Neural crest cell (in vitro differentiated cells): ENCODE data around the gene GSTM2. TPM values are rescaled to one million over a fixed set of nuclear protein-coding genes. Genes with fewer than 3 reads are reported as not detected.
A peak's percentile ranks its signal among the peaks of the same experiment; 100 is the strongest.
"Not testable (repeated sequence)": the region's sequence is repeated elsewhere in the genome, so short reads cannot be mapped to it uniquely, and the experiment has no call there.

Source experiments
- DNase-seq: peaks from one replicate; pipeline ENCODE4 v3.0.0; 2021; ENCODE audit warnings: low read depth, mixed read lengths, low spot score
- H3K27ac Mint-ChIP-seq: one replicate; pipeline ENCODE4 v1.8.0; 2021; ENCODE audit warnings: mild to moderate bottlenecking, mixed read lengths; ENCODE audit not compliant: unreplicated experiment
- H3K27me3 Mint-ChIP-seq: 2 replicates; pipeline ENCODE4 v1.8.0; 2021; ENCODE audit warnings: low read depth, mild to moderate bottlenecking, mixed read lengths
- H3K36me3 Mint-ChIP-seq: 2 replicates; pipeline ENCODE4 v1.8.0; 2021; ENCODE audit warnings: low read depth, mild to moderate bottlenecking, mixed read lengths
- H3K4me1 Mint-ChIP-seq: 2 replicates; pipeline ENCODE4 v1.8.0; 2021; ENCODE audit warnings: mixed read lengths
- H3K4me3 Mint-ChIP-seq: one replicate; pipeline ENCODE4 v1.8.0; 2021; ENCODE audit warnings: mild to moderate bottlenecking, mixed read lengths
- H3K9me3 Mint-ChIP-seq: 2 replicates; pipeline ENCODE4 v1.8.0; 2021; ENCODE audit warnings: mixed read lengths
- total RNA-seq: library from RNA; stranded (reverse); gene quantifications from 2 replicates; pipeline ENCODE4 v1.2.1, GENCODE V29; 2021
- TF ChIP-seq, protein P1 (sequence below): fragments of 200-600 bp; sonication (generic); conservative IDR thresholded peaks from 2 replicates; pipeline ENCODE4 v1.5.0; 2021; ENCODE audit warnings: antibody characterized with exemption, mild to moderate bottlenecking

Gene GSTM2
- total RNA-seq, 1 donor from 2014 or later = 43.7 TPM

DNA sequence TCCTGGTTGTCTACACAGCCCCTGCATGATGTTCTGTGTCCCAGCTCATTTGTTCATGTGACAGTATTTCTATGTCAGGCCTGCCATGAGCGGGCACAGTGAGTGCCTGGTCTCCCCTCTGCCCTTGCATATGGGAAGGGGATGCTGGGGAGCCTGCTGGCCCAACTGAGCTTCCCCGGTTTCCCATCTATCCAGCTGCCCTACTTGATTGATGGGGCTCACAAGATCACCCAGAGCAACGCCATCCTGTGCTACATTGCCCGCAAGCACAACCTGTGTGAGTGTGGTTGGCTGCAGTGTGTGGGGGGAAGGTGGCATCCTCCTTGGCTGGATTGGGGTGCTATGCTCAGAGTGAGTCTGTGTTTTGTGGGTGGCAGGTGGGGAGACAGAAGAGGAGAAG, 10.5 kb upstream of the GSTM2 start:
- TF ChIP-seq, protein P1, sequence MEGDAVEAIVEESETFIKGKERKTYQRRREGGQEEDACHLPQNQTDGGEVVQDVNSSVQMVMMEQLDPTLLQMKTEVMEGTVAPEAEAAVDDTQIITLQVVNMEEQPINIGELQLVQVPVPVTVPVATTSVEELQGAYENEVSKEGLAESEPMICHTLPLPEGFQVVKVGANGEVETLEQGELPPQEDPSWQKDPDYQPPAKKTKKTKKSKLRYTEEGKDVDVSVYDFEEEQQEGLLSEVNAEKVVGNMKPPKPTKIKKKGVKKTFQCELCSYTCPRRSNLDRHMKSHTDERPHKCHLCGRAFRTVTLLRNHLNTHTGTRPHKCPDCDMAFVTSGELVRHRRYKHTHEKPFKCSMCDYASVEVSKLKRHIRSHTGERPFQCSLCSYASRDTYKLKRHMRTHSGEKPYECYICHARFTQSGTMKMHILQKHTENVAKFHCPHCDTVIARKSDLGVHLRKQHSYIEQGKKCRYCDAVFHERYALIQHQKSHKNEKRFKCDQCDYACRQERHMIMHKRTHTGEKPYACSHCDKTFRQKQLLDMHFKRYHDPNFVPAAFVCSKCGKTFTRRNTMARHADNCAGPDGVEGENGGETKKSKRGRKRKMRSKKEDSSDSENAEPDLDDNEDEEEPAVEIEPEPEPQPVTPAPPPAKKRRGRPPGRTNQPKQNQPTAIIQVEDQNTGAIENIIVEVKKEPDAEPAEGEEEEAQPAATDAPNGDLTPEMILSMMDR = no peak
- Mint-ChIP-seq H3K36me3 (no peaks in the 10 kb centered on the region), H3K4me1 (peaks cover 37% of the 10 kb centered on the region), H3K4me3 (peak overlapping the region; percentile 79), H3K27me3 (peaks cover 20% of the 10 kb centered on the region), H3K9me3 (no peaks in the 10 kb centered on the region), H3K27ac (peak overlapping the region; percentile 60)
- no peak for DNase-seq

DNA sequence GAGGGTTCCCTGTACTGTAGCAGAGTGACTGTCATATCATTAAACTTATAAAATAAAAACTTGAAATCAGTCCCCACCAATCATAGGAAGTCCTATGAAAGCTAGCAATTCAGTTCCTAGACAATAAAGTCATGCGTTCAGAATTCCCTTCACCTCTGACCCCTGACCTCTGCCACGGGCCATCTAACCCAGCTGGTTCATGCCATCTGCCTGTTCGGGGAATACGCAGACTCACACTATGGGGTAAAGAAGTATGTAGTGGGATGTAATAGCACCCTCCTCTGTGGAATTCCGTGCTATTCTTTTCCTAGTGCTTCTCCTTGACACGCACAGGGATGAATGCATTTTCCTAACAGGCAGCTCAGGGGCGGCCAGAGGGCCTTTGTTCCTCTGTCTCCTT, 9.9 kb upstream of the GSTM2 start:
- DNase-seq = no peak
- Mint-ChIP-seq H3K4me1 (peaks cover 37% of the 10 kb centered on the region), H3K9me3 (no peaks in the 10 kb centered on the region), H3K27me3 (peaks cover 17% of the 10 kb centered on the region), H3K4me3 (peak overlapping the region; percentile 79), H3K27ac (no peak overlapping the region), H3K36me3 (no peaks in the 10 kb centered on the region)
- TF ChIP-seq, protein P1 = no peak

DNA sequence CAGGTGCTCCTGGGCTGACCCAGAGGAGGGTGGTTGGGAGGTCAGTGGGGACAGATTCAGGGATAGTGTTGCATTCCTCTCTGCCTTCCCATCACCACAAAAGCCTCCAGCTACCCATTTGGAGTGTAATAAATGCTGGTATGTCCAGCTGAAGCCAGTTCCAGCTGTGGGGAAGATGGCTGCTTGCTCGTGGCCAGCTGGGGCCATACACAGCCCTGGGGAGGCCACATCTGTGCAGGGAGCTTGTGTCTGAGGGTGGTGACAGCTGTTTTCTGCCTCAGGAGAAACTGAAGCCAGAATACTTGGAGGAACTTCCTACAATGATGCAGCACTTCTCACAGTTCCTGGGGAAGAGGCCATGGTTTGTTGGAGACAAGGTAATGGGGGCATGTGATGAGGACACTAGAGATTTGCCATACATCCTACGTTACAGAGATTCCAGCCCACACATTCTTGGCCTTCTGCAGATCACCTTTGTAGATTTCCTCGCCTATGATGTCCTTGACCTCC, 9.3 kb upstream of the GSTM2 start:
- no peak for DNase-seq
- Mint-ChIP-seq H3K9me3 (no peaks in the 10 kb centered on the region), H3K4me3 (peak overlapping the region; percentile 79), H3K27me3 (peaks cover 11% of the 10 kb centered on the region), H3K36me3 (no peaks in the 10 kb centered on the region), H3K4me1 (peaks cover 37% of the 10 kb centered on the region), H3K27ac (no peak overlapping the region)
- TF ChIP-seq, protein P1 = no peak

DNA sequence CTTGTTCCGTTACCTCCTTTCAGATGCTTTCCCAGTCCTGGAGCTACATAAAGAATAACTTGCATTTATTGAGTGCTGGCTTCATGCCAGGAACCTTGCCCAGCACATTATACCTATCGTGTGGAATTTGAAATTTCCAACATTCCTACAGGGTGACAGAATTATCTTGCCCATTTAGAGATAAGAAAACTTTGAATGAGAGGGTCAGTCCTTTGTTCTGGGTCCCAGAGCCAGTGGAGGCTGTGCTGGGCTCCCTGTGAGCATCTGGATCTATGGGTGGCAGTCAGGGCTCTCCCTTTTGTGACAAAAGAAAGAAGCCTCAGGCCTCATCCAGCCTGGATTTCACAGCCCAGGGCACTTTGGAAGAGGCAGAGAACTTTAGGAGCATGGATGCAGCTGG, 8.7 kb upstream of the GSTM2 start:
- no peaks in the 10 kb centered on the region for H3K36me3 Mint-ChIP-seq
- TF ChIP-seq, protein P1 = no peak
- H3K27ac Mint-ChIP-seq = no peak overlapping the region
- DNase-seq = no peak
- H3K9me3 Mint-ChIP-seq = no peaks in the 10 kb centered on the region
- peaks cover 37% of the 10 kb centered on the region for H3K4me1 Mint-ChIP-seq
- peaks cover 8% of the 10 kb centered on the region for H3K27me3 Mint-ChIP-seq
- peak overlapping the region; percentile 15 for H3K4me3 Mint-ChIP-seq

DNA sequence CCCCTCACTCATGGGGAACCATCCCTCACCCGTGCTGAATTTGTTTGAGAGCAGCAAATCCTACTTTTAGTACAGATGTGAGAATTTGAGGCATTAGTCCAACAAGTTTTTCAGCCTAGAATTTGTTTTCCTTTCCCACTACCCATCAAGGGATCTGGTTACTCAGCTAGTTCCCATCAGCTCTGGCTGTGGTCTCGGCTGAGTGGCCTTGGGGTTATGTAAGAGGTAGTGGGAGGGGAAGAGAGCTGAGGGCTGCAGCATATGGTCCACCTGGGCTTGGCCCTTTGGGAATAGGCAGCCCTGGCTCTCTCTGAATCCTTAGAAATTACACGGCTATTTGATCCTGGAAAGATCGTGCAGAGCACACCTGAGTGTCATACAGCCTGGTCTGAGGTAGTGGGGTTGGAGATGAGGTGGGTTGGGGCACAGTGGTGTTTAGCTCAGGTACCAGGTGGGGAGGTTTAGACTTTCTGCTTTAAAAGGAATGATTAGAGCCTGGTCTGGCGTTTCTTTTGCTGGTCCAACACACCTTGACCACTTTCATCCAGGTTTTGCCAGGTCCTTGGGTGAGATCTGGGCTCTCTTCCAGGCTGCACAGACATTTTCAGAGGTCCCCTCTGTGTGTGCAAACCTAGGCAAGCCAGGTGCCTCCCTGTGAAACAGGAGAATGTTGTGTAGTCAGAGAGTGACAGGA, 7.7 kb upstream of the GSTM2 start:
- TF ChIP-seq, protein P1 = no peak
- peaks cover 3% of the 10 kb centered on the region for H3K27me3 Mint-ChIP-seq
- H3K4me1 Mint-ChIP-seq = peaks cover 33% of the 10 kb centered on the region
- H3K9me3 Mint-ChIP-seq = no peaks in the 10 kb centered on the region
- H3K27ac Mint-ChIP-seq = peak overlapping the region; percentile 62
- H3K36me3 Mint-ChIP-seq = no peaks in the 10 kb centered on the region
- DNase-seq = no peak
- H3K4me3 Mint-ChIP-seq = no peak overlapping the region

DNA sequence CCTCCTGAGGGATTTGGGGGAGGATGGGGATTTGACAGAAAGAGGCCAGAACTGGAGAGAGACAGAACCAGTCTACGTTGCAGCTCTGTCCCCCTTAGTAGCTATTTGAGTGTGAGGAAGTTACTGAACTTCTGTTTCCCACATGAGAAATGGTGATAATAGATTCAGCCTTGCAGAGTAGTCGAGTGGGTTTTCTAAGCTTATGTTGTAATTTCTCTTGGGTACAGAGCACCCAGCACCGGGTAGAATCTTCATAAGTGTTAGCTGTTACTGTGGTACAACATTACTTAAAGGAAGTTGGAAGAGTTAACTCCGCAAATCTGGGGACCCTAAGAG, 7.2 kb upstream of the GSTM2 start:
- DNase-seq, H3K27me3 Mint-ChIP-seq, H3K4me3 Mint-ChIP-seq, H3K9me3 Mint-ChIP-seq, H3K36me3 Mint-ChIP-seq: not testable (repeated sequence)
- Mint-ChIP-seq H3K4me1 (peaks cover 27% of the 10 kb centered on the region), H3K27ac (peak overlapping the region; percentile 62)
